ENCODE data around the gene SCN3A.

GRCh38 chr2:165202239-165202638 lies 1.6 kb downstream of the SCN3A start:
- TF ChIP-seq CTCF (conservative IDR thresholded peaks at IDR 0.05 in 1 of 2, IDR thresholded peaks at IDR 0.05 in 1 of 2; ENCODE audit: extremely low read depth in 1 of 2, insufficient read depth in 1 of 2, low read depth in 1 of 2, low read length in 2 of 2) (no peak), EZH2 (IDR thresholded peaks at IDR 0.05; ENCODE audit: borderline replicate concordance, low read length) (no peak)
